Renal pelvis (tissue), 4 donors: ENCODE data around the gene POLA1. TPM values are rescaled to one million over a fixed set of nuclear protein-coding genes. Genes with fewer than 3 reads are reported as not detected.

ENCODE experiments used
- DNase-seq: peaks from one replicate; pipeline ENCODE4 v3.0.0-alpha.2; 2013
- polyA plus RNA-seq, 3 donors: library from polyadenylated mRNA; unstranded; fragments of 120-200 nt; gene quantifications; one replicate each; pipeline ENCODE4 v1.2.1, GENCODE V29; 2013; ENCODE audit not compliant: insufficient read length in 3 of 3

Gene POLA1
- polyA plus RNA-seq, 3 donors = 15.8 to 17.9 (median 17.7) TPM

DNA sequence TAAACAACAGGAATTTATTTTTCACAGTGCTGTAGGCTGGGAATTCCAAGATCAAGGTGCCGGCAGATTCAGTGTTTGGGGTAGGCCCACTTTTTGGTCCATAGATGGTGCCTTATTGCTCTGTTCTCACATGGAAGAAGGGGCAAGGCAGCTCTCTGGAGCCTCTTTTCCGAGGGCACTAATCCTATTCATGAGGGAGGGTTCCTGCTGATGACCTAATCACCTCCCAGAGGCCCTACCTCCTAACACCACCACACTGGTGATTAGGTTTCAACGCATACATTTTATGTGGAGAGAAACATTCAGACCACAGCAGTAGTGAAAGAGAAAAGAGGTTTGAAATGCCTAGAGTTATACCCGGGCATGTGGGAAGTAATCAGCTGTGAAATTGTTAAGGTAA is 1.4 kb upstream of the POLA1 start:
- no peak for DNase-seq

DNA sequence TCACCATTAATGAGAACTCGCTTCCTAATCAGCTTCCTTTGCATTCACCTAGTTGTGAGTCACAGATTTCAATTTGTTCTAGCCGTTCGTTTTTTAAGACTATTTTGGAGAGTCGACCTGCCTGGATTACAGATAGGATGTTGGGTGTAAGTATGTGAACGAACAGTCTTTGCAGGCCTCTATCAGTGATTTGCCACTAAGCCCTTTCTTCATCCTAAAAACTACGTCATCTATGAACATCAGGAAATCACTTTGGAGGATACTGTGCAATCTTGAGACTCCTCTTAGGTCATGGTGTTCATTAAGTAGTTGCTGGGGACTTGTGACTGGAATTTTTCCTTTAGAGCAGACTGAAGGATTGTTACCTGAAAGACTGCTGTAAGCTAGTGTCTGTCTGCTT is 1.1 kb downstream of the POLA1 start:
- DNase-seq = no peak

DNA sequence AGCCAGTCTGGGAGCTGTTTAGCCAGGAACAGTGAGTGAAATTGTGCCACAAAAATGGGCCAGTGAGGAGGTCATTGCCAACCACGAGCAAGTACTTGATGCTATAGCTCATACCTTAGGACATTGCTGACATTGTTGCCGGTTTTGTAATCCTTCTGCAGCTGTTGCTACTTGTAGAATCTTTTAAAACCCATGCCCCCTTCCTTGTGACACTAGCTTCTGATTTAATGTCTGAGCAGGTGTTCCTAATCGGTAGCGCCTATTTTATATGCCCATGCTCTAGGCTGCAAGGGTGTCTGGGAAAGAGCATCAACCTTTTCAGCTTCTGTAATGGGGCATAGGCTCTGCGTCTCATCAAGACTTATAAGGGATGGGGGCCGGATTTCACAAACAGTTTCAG is 2.6 kb downstream of the POLA1 start:
- DNase-seq = no peak

DNA sequence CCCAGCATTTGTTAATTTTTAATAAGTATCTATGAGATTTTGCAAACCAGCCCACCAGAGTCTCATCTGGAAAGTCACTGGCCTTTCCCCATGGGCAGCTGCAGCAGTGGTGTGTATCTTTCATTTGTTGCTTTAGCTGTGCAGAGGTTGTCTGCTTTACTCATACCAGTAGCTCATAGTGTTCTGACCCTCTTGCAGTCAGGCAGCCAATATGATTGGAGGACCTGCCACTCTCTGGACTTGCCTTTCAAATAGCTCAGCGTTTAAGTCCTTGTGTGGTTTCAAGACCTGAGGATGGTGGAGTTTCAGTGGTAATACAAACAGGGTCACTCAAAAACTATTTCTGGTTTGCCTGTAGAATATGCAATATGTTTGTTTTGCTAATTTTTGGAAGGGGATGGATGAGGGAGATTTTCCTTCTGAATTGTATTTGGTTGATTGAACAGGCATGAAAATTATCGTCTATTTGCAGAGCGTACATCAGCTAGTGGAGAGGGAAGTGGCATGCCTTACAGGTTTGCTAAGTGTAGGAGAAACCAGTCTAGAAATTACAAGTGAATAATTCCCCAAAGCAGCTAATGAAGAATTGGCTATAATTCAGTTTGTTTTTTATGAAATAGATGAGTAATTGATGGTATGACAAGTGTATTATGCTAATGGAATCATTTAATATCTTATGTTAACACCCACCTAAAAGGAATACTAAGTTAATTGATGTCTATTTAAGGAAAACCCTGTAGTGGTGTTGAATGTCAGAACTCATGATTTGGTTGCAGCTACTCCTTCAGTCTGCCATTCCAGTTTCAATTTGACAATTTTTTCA is 8.9 kb downstream of the POLA1 start:
- no peak for DNase-seq

DNA sequence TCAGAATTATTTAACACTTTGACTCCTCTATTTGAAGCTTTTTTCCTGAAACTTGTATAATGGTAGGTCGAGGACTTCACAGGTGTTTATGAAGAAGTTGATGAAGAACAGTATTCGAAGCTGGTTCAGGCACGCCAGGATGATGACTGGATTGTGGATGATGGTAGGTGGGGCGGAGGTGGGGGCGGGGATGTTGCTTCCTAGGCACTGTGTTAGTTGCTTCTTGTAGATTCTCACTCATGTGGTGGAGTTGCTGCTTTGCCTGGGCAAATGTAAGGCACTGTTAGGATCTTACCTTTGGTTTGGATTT is 9.4 kb downstream of the POLA1 start:
- DNase-seq = no peak

DNA sequence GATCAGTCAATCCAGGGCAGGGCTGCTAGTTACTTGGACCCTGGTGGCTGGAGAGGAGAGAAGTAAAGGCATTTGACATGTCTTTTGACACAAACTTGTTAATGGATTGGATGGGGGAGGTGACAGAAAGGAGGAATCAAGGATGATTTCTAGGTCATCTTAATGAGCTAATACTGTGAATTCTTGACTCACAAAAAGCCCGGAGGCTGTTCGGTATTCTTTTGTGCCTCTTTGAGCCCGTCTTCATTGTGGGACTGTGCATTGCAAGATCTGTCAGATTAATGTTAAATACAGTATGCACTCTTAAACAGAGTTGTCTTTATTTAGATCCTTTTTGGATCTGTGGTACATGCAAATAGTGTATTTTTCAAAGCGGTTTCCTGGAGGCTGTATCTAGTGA is 25.1 kb downstream of the POLA1 start:
- no peak for DNase-seq

DNA sequence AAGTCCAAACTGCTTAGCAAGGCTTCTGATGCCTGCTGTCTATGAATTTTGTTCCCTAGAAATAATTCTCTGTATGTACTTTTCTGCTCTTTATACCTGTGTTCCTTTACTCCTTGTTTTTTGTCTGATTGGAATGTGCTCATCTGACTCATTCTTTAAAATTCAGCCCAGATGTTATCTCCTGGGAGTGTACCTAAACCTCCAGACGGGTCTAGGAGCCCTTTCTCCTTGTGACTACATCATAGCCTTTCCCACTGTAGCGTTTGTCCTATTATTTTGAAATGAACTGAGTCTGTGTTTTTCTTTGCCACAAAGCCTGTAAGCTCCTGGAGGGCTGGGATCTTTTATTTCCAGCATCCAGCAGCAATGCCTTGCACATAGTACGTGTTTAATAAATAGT is 26.3 kb downstream of the POLA1 start:
- DNase-seq = no peak

DNA sequence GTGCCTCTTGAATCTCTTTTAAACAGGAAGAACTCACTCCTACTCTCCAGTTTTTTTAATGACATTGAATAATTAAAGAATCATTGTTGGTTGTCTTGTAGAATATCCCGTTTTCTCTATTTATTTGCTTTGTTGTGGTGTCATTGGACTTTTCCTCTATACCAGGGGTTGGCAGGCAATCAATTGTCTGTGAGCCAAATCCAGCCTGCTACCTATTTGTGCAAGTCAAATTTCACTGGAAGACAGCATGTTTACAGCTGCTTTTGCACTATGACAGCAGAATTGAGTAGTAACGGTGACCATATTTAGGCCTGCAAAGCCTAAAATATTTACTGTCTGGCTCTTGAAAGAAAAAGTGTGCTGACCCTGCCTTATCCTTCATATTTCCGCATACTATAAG is 34.8 kb downstream of the POLA1 start:
- no peak for DNase-seq

DNA sequence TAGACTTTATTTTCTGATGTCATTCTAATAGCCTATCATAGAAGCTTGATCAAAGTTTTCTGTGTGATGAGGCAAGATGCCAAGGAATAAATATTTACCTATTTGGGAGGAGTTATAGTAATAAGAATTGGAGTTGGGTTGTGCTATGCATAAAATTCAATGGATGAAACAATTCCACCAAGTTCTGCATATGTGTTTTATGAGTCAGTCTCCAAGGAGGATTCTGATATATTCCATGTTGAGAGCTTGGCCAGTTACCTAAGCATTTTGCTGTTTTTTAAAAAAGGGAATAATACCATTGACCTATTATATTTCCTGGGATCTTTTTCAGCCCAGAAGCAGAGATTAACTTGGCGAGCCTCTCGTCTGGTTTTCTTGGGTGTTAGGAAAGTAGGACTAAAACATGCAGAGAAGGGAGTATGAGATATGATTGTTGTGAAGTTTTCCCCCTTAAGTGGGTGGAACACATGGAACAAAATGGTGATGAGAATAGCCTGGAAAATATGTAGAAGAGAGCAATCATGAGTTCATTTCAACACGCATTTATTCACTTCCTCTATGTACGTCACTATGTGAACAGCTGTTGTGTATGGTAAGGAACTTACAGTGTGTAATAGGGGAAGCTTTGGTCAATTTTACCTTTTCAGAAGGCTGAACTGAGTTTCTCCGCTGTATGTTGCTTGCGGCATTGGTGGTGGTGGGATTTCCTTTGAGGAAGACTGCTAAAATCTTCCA is 39.2 kb downstream of the POLA1 start:
- no peak for DNase-seq

DNA sequence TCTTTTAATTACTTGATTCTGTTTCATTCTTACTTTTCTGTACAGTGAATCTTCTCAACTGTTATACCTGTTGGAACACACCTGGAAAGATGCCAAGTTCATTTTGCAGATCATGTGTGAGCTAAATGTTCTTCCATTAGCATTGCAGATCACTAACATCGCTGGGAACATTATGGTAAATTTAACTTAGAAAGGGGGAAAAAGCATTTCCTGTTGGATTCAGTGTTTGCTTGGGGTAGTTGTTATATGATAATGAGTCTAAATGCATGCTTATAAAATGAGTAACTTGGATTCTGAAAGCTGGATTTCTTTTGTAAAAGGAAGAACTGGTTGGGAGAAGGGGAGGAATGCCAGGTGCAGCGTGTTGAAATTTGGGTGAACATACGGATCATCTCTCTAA is 47.6 kb downstream of the POLA1 start:
- no peak for DNase-seq

DNA sequence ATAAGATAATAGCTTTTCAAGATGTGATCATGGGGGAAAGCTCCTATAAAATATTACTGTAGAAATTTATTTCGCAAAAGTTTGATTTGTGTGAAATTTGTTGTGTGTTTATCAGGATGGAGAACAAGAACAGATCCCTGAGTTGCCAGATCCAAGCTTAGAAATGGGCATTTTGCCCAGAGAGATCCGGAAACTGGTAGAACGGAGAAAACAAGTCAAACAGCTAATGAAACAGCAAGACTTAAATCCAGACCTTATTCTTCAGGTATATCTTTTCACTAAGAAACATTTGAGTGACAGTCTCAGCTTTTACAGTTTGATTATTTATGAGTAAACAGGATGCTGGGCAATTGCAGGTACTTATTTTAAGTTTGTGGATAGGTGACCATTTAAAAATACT is 54.5 kb downstream of the POLA1 start:
- no peak for DNase-seq

DNA sequence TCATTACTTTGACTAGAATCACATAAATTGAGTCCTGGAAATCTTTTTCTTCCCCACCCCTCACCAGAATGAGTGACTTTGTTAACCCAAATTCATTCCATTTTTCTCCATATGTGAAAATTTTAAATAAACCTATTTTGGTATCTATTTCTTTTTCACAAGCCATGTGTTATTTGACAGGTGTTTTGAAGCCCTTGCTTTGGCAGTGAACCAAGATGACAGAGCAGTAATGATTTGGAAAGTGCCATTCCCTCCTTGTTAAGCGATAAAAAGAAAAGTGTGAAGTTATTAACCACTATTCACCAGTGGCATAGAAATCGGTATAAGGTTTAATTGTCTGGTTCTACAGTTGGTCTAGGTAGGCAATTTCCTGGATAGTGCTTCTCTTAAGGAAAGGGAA is 66.1 kb downstream of the POLA1 start:
- DNase-seq = no peak

DNA sequence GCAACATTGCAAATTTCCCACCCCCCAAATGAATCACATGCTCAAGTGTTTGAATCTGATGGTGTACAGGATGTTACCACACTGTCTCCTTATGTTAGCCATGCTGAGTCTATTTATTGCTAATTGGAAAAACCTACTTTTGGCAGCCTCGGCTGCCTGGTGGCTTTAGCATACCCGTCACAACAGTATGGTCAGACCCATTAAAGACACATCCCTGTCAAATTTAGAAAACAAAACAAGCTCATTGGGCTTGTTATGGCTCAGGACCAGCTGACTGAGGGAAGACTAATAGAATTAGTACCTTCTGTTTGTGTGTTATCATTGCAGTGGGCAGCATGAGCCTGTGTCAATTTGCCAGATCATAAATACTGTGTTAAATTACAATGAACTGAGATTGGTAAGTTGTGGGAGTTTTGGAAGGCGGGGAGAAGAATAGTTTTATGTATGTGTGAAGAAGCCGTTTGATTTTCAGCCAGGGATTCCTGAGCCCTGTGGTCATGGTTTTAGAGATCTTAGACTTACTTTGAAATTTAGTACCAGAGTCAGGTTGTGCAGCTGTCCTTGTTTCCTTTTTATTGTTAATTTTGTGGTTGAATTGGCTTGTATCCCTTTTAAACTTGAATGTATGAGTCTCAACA is 66.8 kb downstream of the POLA1 start:
- peak; percentile 10 for DNase-seq

DNA sequence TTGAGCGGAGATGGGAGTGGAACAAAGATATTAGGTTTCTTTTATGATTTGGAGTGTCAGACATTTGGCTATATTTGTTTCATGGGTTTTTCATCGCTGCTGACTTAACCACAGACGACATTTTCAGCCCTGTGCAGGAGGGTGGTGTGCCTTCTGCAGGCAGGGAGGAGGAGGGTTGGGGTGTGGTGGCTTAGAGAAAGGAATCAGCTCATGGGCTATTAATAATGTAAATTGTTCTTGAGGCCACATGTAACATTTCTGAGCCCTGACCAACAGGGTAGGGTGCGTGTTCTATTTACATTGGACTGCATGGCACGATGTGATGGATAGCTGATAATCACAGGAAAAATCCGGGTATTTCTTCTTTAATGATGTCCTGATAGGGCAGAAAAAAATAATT is 67.6 kb downstream of the POLA1 start:
- no peak for DNase-seq

DNA sequence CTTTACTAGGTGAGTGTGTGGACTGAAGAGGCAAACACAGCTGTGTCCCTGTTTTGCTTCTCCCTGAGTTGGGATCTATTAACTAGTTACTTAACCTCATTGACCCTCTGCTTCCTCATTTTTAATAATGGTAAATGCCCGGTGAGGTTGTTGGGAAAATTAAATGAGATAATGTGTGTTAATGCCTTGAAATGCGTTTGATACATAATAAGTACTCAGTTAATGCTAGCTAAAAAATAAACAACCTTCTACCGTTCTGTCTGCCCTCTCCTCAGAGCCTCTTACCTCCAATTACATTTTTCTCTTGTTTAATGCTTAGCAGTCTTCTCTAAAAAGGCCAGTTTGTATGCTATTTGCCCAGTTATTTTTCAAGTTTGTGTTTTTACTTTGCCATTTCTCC is 70.3 kb downstream of the POLA1 start:
- DNase-seq = no peak

DNA sequence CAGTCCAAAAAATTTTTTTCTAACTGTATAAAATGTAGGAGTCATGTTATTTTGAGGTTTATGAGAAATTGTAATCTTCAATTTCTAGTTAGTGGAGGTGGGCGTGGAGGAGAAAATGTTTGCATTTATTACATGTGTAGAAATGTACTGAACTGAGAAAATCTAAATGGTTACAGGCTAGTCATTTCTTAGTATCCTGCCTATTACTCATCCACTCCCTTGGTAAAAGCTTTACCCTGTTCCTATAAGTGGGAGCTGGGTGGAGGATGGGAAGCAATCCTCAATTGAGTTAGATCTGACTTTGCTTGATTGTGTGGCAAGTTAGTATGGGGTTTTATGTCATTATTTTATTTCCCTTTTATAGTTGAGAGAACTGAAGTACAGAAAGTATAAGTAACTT is 73.8 kb downstream of the POLA1 start:
- DNase-seq = no peak

DNA sequence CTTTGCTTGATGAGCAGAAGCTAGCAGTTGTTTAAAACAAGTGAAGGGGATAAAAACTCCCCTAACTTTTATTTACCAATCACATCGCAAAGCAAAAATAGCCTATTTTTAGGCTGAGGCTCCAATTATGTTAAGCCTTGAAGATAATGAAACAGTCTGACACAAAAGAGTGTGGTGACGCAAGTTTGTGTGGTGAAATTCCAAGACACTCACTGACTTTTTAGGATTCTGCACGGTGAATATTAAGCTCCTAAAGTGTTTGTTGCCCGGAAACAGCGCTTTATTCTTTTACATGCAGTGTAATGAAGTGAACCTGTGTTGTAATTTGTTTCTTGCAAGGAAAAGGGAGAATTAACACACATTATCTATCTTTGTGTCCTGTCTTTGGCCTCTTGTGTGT is 74.8 kb downstream of the POLA1 start:
- DNase-seq = no peak

DNA sequence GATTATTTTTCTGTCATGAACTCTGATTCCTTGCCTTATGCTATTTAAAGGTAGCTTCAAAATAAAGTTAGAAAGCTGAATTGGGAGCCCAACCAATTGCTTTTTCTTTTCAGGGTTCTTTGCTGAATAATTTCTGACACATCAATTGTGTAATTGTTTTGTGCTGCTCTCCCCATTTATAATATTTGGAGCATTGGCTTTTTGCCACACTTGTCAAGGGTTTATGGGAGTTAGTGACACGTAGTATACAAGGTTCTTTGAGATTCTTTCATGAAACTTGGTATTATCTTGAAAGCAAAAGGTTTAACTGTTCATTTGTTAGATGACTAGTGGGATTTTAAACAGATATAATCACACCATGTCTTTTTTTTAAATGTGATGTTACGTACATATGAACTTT is 80.9 kb downstream of the POLA1 start:
- DNase-seq = no peak

DNA sequence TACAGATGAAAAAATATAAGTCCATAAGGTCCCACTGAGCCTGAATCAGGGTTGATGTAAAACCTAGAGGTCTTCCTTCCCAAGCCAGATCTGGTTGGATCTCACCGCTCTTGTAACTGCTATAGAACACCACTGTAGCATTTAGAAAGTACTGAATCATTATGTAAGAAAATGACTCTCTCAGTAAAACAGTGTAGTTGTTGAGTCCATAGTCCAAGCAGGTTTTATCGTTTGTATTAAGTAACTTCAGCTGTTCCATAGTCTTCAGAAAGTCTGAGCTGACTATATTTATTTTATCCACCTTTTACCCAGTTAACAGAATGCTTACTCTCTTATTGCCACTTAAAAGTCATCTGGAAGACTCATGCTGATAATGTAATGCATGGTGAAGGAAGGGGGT is 82.2 kb downstream of the POLA1 start:
- no peak for DNase-seq

DNA sequence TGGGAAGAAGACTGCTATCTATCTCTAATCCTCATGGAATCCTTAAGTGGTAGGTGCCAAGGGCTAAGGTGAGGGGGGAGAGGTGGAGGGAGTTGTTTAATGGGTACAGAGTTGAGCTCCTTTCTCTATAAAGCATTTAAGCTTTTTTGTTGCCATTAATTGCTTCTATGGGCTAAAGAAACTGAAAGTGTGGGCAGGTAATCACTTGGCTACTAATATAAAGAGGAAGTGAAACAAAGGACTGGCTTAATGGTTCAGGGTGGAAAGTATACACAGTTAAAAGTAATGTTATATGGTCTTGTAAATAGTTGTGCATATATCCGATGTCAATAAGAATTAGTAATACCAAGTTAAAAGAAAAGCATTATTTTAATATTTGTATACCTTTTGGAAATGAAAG is 83.9 kb downstream of the POLA1 start:
- DNase-seq = no peak

DNA sequence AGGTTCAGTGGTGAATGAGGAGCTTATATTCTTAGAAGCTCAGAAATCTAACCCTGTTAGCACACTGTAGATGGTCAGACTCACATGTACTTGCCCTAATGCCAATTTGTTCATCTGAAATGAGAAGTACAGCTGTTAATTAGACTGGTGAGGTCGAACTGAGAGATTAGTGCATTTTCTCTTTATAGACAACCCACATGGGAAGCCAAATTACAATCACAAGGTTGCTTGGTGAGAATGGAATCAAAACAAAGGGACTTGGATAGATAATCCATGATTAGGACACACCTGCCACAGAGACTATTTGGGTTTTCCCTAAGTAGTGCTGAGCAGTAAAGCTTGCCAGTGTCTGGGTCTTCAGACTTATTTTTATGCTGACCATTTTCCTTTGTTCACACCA is 88.3 kb downstream of the POLA1 start:
- DNase-seq = no peak

DNA sequence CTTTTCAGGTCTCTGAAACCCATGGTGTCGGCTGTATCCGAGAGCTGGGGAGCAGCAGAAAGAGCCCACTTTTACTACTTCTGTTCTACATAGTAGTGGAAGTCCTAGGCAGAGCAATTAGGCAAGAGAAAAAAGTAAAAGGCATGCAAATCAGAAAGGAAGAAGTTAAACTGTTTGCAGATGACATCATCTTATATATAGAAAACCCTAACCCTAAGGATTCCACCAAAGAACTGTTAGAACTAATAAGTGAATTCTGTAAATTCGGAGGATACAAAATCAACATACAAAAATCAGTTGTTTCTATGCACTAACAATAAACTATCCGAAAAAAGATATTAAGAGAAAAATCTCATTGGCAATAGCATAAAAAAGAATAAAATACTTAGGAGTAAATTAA is 95.3 kb downstream of the POLA1 start:
- DNase-seq = no peak

DNA sequence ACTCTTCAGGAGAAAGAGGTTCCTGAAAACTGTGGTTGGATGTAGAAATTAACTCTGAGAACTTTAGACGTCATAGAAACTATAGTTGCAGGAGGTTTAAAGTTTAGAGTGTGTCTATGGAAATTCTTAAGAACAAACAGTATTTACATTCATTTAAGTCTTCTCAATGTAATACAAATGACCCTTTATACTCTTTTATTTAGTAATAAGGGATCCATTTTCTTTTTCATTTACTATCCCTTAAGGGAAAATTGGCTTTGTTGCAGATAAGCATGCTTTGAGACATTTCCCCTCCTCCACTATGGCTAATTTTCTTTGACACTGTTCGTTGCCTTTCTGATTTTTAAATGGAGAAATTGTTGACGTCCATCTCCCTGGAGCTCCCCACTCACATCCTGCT is 96.4 kb downstream of the POLA1 start:
- DNase-seq = no peak

DNA sequence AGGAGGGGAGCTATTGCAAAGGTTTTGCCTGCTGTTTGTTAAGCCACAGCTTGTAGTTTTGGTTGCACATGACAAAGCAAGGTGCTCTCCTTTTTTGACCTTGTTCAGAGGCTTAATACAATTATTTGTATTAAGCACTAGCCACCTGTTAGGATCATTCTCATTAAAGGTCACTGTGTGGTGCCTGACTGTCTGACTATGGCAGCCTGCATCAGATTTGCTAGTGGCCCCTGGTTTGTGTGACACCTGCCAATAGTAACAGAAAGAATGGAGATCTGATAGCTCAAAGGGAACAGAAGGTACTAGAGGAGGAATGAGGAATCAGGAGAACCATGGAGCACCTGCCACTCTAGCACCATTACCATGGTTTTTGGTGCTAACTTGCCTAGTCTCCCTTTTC is 102.5 kb downstream of the POLA1 start:
- no peak for DNase-seq
